GM12878 (cell line): ENCODE data around the gene PSMD4. TPM values are rescaled to one million over a fixed set of nuclear protein-coding genes. Genes with fewer than 3 reads are reported as not detected.

Experiments used
- ATAC-seq: fragments of 200-7000 bp; cut with Tn5 transposase; 3 replicates; pipeline ENCODE4 v1.9.1; 2020; ENCODE audit warnings: mild to moderate bottlenecking, moderate library complexity
- BruUV-seq: library from RNA; stranded (reverse); fragments of 400-500 nt; replicated peaks from 2 replicates; lab custom pipeline; 2021; lab: Mats Ljungman, UMichigan
- CTCF ChIA-PET: fragments of 300-600 bp; sonication (Branson Sonifier 250); formaldehyde crosslinking; extraction: SDS; loops from one replicate; lab custom pipeline; 2021; ENCODE audit warnings: inconsistent platforms; lab: Yijun Ruan, JAX
- POLR2A ChIA-PET: fragments of 350-600 bp; formaldehyde crosslinking; extraction: SDS; loops from one replicate; lab custom pipeline; 2021; ENCODE audit warnings: inconsistent platforms; lab: Charles Lee
- RAD21 ChIA-PET: fragments of 300-600 bp; sonication (Branson Sonifier 250); formaldehyde crosslinking; loops from one replicate; lab custom pipeline; 2023; ENCODE audit warnings: antibody characterized with exemption; ENCODE audit not compliant: unreplicated experiment; lab: Charles Lee
- SMC1A ChIA-PET: fragments of 300-600 bp; sonication (Branson Sonifier 250); formaldehyde crosslinking; loops from one replicate; lab custom pipeline; 2023; ENCODE audit not compliant: unreplicated experiment, uncharacterized antibody; lab: Charles Lee
- DNase-seq: peaks from one replicate; pipeline ENCODE4 v3.0.0-alpha.2; 2011; ENCODE audit warnings: low read depth, low spot score
- FAIRE-seq: peaks from 3 replicates; lab custom pipeline; 2011; peaks lifted over from hg19 to GRCh38; lab: Jason Lieb, UNC
- H2AFZ ChIP-seq: 2 replicates; pipeline ENCODE4 v1.6.0; 2011; ENCODE audit warnings: low read depth, low read length, control low read depth; ENCODE audit not compliant: control insufficient read depth
- H3K27ac ChIP-seq: 2 replicates; pipeline ENCODE4 v1.5.1; 2011; ENCODE audit warnings: control low read depth; ENCODE audit not compliant: control insufficient read depth, insufficient read depth
- H3K27me3 ChIP-seq, 2 experiments: replicated peaks in 1 of 2; 2 replicates each; pipeline versions ENCODE4 v1.6.0 to v1.6.1; 2011; ENCODE audit warnings: low read length in 1 of 2; ENCODE audit not compliant: control insufficient read depth in 2 of 2, insufficient read depth in 2 of 2
- H3K36me3 ChIP-seq, 2 experiments: 2 replicates each; pipeline ENCODE4 v1.5.1; 2011; ENCODE audit warnings: low read length in 1 of 2; ENCODE audit not compliant: control insufficient read depth in 2 of 2, insufficient read depth in 2 of 2
- H3K4me1 ChIP-seq: 2 replicates; pipeline ENCODE4 v1.6.1; 2011; ENCODE audit warnings: mild to moderate bottlenecking, low read length, moderate library complexity, mixed read lengths; ENCODE audit not compliant: control insufficient read depth, insufficient read depth
- H3K4me2 ChIP-seq: 2 replicates; pipeline ENCODE4 v1.6.0; 2011; ENCODE audit warnings: control low read depth; ENCODE audit not compliant: control insufficient read depth, insufficient read depth
- H3K4me3 ChIP-seq: fragments of 200-600 bp; sonication (generic); 2 replicates; pipeline ENCODE4 v1.5.1; 2016
- H3K79me2 ChIP-seq: 2 replicates; pipeline ENCODE4 v1.6.0; 2011; ENCODE audit warnings: low read length; ENCODE audit not compliant: control insufficient read depth, insufficient read depth
- H3K9ac ChIP-seq: 2 replicates; pipeline ENCODE4 v1.8.0; 2011; ENCODE audit warnings: low read length, control low read depth, mixed read lengths; ENCODE audit not compliant: control insufficient read depth, insufficient read depth
- H3K9me3 ChIP-seq: replicated peaks from 3 replicates; pipeline ENCODE4 v1.5.1; 2011; ENCODE audit warnings: mild to moderate bottlenecking, low read length; ENCODE audit not compliant: control insufficient read depth, insufficient read depth
- H4K20me1 ChIP-seq: 2 replicates; pipeline ENCODE4 v1.6.0; 2011; ENCODE audit not compliant: control insufficient read depth, insufficient read depth
- BCL3 ChIP-seq: IDR thresholded peaks from 2 replicates; pipeline ENCODE4 v1.6.1; 2011; ENCODE audit warnings: borderline replicate concordance, low read depth, mild to moderate bottlenecking, moderate library complexity, low read length; ENCODE audit not compliant: insufficient read depth, poor library complexity, severe bottlenecking
- E4F1 ChIP-seq: fragments of 450-650 bp; IDR thresholded peaks from 2 replicates; pipeline ENCODE4 v1.6.1; 2018; ENCODE audit warnings: borderline replicate concordance, mild to moderate bottlenecking; ENCODE audit not compliant: partially characterized antibody
- MEF2B ChIP-seq: fragments of 450-650 bp; IDR thresholded peaks from 2 replicates; pipeline ENCODE4 v1.6.1; 2018; ENCODE audit warnings: mild to moderate bottlenecking, moderate library complexity; ENCODE audit not compliant: partially characterized antibody, poor library complexity, severe bottlenecking
- MYB ChIP-seq: fragments of 150-350 bp; IDR thresholded peaks from 2 replicates; pipeline ENCODE4 v1.6.1; 2014; ENCODE audit warnings: mild to moderate bottlenecking, low read depth, low read length, borderline replicate concordance
- POLR2AphosphoS5 ChIP-seq: IDR thresholded peaks from 2 replicates; pipeline ENCODE4 v1.6.1; 2011; ENCODE audit warnings: mild to moderate bottlenecking, low read length, inconsistent platforms
- WGBS: methylation state at CpG from one replicate; pipeline ENCODE4 v1.1.6; 2016; ENCODE audit warnings: low lambda C conversion rate; ENCODE audit not compliant: insufficient replicate concordance, insufficient coverage; ENCODE audit errors: missing lambda C conversion rate; 5-methylcytosine and 5-hydroxymethylcytosine counted together
- in situ Hi-C: fragments of 300-500 bp; cut with MboI; formaldehyde crosslinking; loops from 9 replicates; pipeline ENCODE4 v1.14.3; 2018; ENCODE audit warnings: mixed read lengths
- intact Hi-C: fragments of 100-400 bp; cut with micrococcal nuclease; formaldehyde crosslinking; loops from one replicate; pipeline ENCODE4 v1.14.2; 2022; ENCODE audit not compliant: unreplicated experiment
- polyA plus RNA-seq, 11 experiments: library from polyadenylated mRNA; depleted of rRNA in 4 of 11; unstranded in 6 of 11; stranded (reverse) in 5 of 11; fragments of >200 nt; fragmentation: Nextera tagmentation in 4 of 11; fragmentation: Illumina TruSeq in 1 of 11; extraction: Ambion mirVana in 4 of 11; extraction: Trizol in 1 of 11; gene quantifications; 1 replicate in 1 of 11; 2 replicates in 10 of 11; pipeline versions ENCODE4 v1.2.1 to v1.2.3, GENCODE V29; 2011 to 2016; ENCODE audit warnings: inconsistent platforms in 2 of 11, missing spikeins in 2 of 11, low read depth in 1 of 11
- total RNA-seq, 4 experiments: library from RNA; depleted of rRNA in 3 of 4; stranded (reverse); fragments of >200 nt in 3 of 4; fragmentation: Illumina TruSeq in 1 of 4; extraction: Trizol in 1 of 4; gene quantifications; 2 replicates each; pipeline versions ENCODE4 v1.2.1 to v1.2.3, GENCODE V29; 2013 to 2021

Gene PSMD4
- total and polyA plus RNA-seq, 10 of the 15 experiments (the other 5 are each of a cell fraction or from before 2014, with no cell fraction given), result 129 to 281 (median 188) TPM

- TF ChIP-seq BCL3, result no peak
- no peak for TF ChIP-seq MEF2B
These were observed 28.6 kb downstream of the PSMD4 start (continued) for GRCh38 chr1:151282883-151283725.

- FAIRE-seq (no peak), DNase-seq (no peak), ATAC-seq (no peak)
- peak overlapping the region; percentile 96 for H3K4me3 ChIP-seq
- CTCF ChIA-PET, result interaction anchor here (1.3 to 3.0 kb wide), 4 partner anchors 17 to 56 kb away, joined by 3 to 18 read pairs (median 9); no protein-coding TSS in a partner anchor
- RAD21 ChIA-PET, result interaction anchor here (1.0 to 1.4 kb wide), 6 partner anchors 8 to 57 kb away, joined by 3 to 6 read pairs (median 4); partner anchors contain the start of genes PI4KB and PSMD4
- no peaks in the 10 kb centered on the region for H3K9me3 ChIP-seq
- no peak overlapping the region for H3K27ac ChIP-seq
- intact Hi-C loops, result no loop called here
- peaks cover 15 to 22% of the 10 kb centered on the region in 2 experiments; a peak in 3 of 4 replicates for H3K36me3 ChIP-seq
- WGBS, result 100% methylated on average over 1 of the region's 2 CpGs
- H3K9ac ChIP-seq, result no peak overlapping the region; the same call in 1 of the 2 replicates
- H3K27me3 ChIP-seq, result no peaks in the 10 kb centered on the region
- peaks cover 11% of the 10 kb centered on the region for H3K4me1 ChIP-seq
- peak overlapping the region; percentile 94 for H3K4me2 ChIP-seq
- SMC1A ChIA-PET, result interaction anchor here (1.5 to 1.6 kb wide), 3 partner anchors 14 to 57 kb away, joined by 3 to 7 read pairs (median 7); no protein-coding TSS in a partner anchor
- no peak overlapping the region for H2AFZ ChIP-seq
- H4K20me1 ChIP-seq, result no peaks in the 10 kb centered on the region
- TF ChIP-seq MYB, result no peak
- peak; percentile 60; the same call in 1 of the 2 replicates for TF ChIP-seq POLR2AphosphoS5
- TF ChIP-seq E4F1, result no peak
- TF ChIP-seq, all 136 proteins: peak for 1
- in situ Hi-C loops, result no loop called here
- POLR2A ChIA-PET, result interaction anchor here (0.6 to 3.6 kb wide), 6 partner anchors 29 to 217 kb away, joined by 3 to 32 read pairs (median 3); partner anchors contain the start of genes PI4KB, PIP5K1A and PSMD4
- H3K79me2 ChIP-seq, result peaks cover 32% of the 10 kb centered on the region
- BruUV-seq, result no TSS peak
These were observed 29.6 kb downstream of the PSMD4 start for GRCh38 chr1:151284013-151284577.
